ENCODE data around the gene RGS11.

The RGS11 gene

DNA sequence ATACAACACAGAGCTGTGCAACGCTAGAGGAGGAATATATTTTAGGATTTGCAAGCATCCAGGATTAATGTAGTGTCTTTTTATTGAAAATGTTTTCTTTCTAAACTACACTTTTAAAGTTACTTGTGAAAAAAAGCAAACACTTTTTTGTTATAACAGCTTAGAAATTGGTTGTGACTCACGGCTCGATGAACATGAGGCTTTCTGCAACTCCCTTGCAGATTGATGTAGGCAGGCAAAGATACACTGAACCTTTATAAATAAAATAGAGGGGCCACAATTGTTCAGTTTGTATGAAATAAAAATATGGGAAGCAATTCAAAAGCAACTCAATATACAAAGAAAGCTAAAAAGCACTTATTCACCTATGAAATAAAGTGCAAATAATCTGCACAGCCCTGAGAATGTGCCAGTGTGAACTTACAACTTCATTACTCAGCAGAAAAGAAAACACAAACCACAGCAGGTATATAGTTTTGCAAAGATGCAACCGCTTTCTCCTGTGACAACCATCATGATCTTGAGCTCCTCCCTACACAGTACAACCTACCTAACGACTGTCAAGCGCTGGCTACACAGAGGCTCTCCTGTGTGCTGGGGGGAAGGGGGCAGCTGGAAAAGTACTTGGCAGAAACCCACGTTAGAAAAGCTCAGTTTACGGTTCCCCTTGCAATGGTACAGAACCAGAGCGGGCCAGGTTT, 47.4 kb downstream of the RGS11 start:
- peak; percentile 76 for DNase-seq

GRCh38 chr16:220021-220420, 55.7 kb downstream of the RGS11 start:
- no peak for DNase-seq
